Parathyroid adenoma (tissue), 2 donors: ENCODE results near the gene CMYA5.

Experiments
- H2AFZ ChIP-seq: fragments of 300-600 bp; sonication (generic); one replicate; pipeline ENCODE4 v1.7.0; 2017; ENCODE audit warnings: antibody characterized with exemption, mild to moderate bottlenecking
- H3K27ac ChIP-seq: fragments of 300-600 bp; sonication (generic); one replicate; pipeline ENCODE4 v1.7.0; 2017
- H3K27me3 ChIP-seq: fragments of 300-600 bp; sonication (generic); one replicate; pipeline ENCODE4 v1.7.0; 2017; ENCODE audit warnings: low read length; ENCODE audit not compliant: control insufficient read depth, insufficient read depth
- H3K36me3 ChIP-seq: fragments of 300-600 bp; sonication (generic); one replicate; pipeline ENCODE4 v1.7.0; 2017; ENCODE audit warnings: low read length; ENCODE audit not compliant: control insufficient read depth, insufficient read depth
- H3K4me1 ChIP-seq: fragments of 300-600 bp; sonication (generic); one replicate; pipeline ENCODE4 v1.7.0; 2017; ENCODE audit warnings: control low read depth
- H3K4me2 ChIP-seq: fragments of 300-600 bp; sonication (generic); one replicate; pipeline ENCODE4 v1.7.0; 2017; ENCODE audit warnings: low read length
- H3K4me3 ChIP-seq: fragments of 300-600 bp; sonication (generic); one replicate; pipeline ENCODE4 v1.7.0; 2017; ENCODE audit warnings: low read depth, low read length
- H3K79me2 ChIP-seq: fragments of 300-600 bp; sonication (generic); one replicate; pipeline ENCODE4 v1.7.0; 2017; ENCODE audit warnings: control low read depth
- H3K9ac ChIP-seq: fragments of 300-600 bp; sonication (generic); one replicate; pipeline ENCODE4 v1.7.0; 2017; ENCODE audit warnings: mild to moderate bottlenecking
- H3K9me3 ChIP-seq: fragments of 300-600 bp; sonication (generic); one replicate; pipeline ENCODE4 v1.7.0; 2017; ENCODE audit warnings: low read length; ENCODE audit not compliant: control insufficient read depth
- TF ChIP-seq, protein P1 (sequence below): fragments of 300-600 bp; sonication (generic); IDR thresholded peaks from one replicate; pipeline ENCODE4 v1.7.0; 2017; ENCODE audit warnings: antibody characterized with exemption, mild to moderate bottlenecking
- donor health status: primary hyperparathyroidism.

The CMYA5 gene

GRCh38 chr5:79827159-79827629 is 137.6 kb downstream of the CMYA5 start:
- Histone ChIP-seq H3K4me3 (no peak overlapping the region), H3K9me3 (no peaks in the 10 kb centered on the region), H3K27me3 (no peaks in the 10 kb centered on the region), H3K36me3 (no peaks in the 10 kb centered on the region), H3K9ac (no peak overlapping the region), H3K79me2 (no peaks in the 10 kb centered on the region), H3K4me1 (no peaks in the 10 kb centered on the region), H3K27ac (no peak overlapping the region), H3K4me2 (no peak overlapping the region), H2AFZ (no peak overlapping the region)
- TF ChIP-seq, protein P1, sequence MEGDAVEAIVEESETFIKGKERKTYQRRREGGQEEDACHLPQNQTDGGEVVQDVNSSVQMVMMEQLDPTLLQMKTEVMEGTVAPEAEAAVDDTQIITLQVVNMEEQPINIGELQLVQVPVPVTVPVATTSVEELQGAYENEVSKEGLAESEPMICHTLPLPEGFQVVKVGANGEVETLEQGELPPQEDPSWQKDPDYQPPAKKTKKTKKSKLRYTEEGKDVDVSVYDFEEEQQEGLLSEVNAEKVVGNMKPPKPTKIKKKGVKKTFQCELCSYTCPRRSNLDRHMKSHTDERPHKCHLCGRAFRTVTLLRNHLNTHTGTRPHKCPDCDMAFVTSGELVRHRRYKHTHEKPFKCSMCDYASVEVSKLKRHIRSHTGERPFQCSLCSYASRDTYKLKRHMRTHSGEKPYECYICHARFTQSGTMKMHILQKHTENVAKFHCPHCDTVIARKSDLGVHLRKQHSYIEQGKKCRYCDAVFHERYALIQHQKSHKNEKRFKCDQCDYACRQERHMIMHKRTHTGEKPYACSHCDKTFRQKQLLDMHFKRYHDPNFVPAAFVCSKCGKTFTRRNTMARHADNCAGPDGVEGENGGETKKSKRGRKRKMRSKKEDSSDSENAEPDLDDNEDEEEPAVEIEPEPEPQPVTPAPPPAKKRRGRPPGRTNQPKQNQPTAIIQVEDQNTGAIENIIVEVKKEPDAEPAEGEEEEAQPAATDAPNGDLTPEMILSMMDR: no peak

GRCh38 chr5:79829260-79829659 is 139.6 kb downstream of the CMYA5 start:
- no peaks in the 10 kb centered on the region for H3K4me1 ChIP-seq
- H3K27ac ChIP-seq: no peak overlapping the region
- H3K79me2 ChIP-seq: no peaks in the 10 kb centered on the region
- no peak overlapping the region for H3K4me3 ChIP-seq
- no peaks in the 10 kb centered on the region for H3K9me3 ChIP-seq
- no peak overlapping the region for H3K9ac ChIP-seq
- H2AFZ ChIP-seq: no peak overlapping the region
- TF ChIP-seq, protein P1: peak; percentile 14
- H3K4me2 ChIP-seq: no peak overlapping the region
- H3K36me3 ChIP-seq: no peaks in the 10 kb centered on the region
- H3K27me3 ChIP-seq: no peaks in the 10 kb centered on the region

DNA sequence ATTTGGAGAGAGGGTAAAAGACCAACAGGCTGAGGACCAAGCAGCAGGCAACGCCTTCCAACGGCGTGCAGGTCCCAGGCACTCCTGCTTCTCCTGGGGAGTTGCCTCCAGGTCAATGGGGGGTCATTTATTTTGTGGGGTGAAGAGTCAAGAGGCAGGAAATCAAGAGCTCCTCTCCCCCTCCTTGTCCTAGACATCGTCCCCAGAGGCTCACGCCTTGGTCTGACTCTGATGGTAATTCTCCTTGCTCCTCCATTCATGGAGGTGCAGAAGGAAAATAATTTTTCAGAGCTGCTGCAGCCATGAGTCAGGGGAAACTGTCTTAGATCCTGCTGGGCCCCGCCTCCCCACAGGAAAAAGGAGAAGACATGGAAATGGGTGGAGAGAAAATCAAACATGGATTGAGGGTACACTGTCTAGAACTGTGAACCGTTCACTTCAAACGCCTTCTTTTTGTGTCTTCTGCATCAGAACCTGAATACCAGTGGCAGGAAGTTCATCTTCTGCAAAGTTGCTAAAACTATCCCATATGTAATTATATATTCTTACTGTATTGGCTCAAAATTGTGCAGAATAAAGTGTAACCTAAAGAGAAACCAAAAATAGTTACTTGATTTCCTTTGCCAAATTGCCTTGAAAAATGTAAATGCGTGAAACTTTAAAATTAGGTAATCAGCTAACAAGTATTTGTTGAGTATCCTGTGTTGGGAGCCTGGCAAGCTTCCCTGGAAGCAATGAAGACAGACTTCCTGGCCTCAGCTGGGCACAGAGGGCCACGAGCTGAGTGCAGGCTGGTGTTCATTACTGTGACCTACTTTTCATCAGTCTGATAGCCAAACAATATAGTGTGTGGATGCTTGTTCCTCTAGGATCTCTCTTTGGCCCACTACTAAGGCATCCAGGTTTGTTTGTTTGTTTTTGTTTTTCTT is 142.0 kb downstream of the CMYA5 start:
- Histone ChIP-seq H3K9me3 (no peaks in the 10 kb centered on the region), H2AFZ (no peak overlapping the region), H3K27ac (no peak overlapping the region), H3K79me2 (no peaks in the 10 kb centered on the region), H3K4me3 (no peak overlapping the region), H3K36me3 (no peaks in the 10 kb centered on the region), H3K4me2 (no peak overlapping the region), H3K4me1 (no peaks in the 10 kb centered on the region), H3K27me3 (no peaks in the 10 kb centered on the region), H3K9ac (no peak overlapping the region)
- TF ChIP-seq, protein P1: no peak

GRCh38 chr5:79832911-79833310 is 143.3 kb downstream of the CMYA5 start:
- Histone ChIP-seq H3K27me3 (no peaks in the 10 kb centered on the region), H3K9ac (no peak overlapping the region), H2AFZ (no peak overlapping the region), H3K27ac (no peak overlapping the region), H3K36me3 (no peaks in the 10 kb centered on the region), H3K4me2 (no peak overlapping the region), H3K79me2 (no peaks in the 10 kb centered on the region), H3K4me1 (no peaks in the 10 kb centered on the region), H3K4me3 (no peak overlapping the region), H3K9me3 (no peaks in the 10 kb centered on the region)
- TF ChIP-seq, protein P1: no peak
